Common myeloid progenitor, CD34-positive (primary cell): ENCODE results near the gene TFAP2E.

ENCODE experiments used
- CTCF ChIA-PET: fragments of 350-600 bp; sonication (Branson Sonifier 250); formaldehyde crosslinking; loops from one replicate; lab custom pipeline; 2021; ENCODE audit warnings: antibody characterized with exemption; lab: Charles Lee
- POLR2A ChIA-PET: fragments of 350-600 bp; sonication (Branson Sonifier 250); formaldehyde crosslinking; loops from one replicate; lab custom pipeline; 2021; ENCODE audit warnings: antibody characterized with exemption; lab: Charles Lee
- DNase-seq, 3 donors: peaks; one replicate each; pipeline versions ENCODE4 v3.0.0 to v3.0.0-alpha.2; 2013
- H3K27ac ChIP-seq, 2 experiments: 1 replicate in 1 of 2; 2 replicates in 1 of 2; pipeline ENCODE4 v1.7.0; 2013; ENCODE audit warnings: inconsistent platforms in 2 of 2, low read length in 2 of 2, mild to moderate bottlenecking in 2 of 2, low read depth in 1 of 2, moderate library complexity in 1 of 2; ENCODE audit not compliant: severe bottlenecking in 2 of 2, insufficient read depth in 1 of 2, poor library complexity in 1 of 2
- H3K27me3 ChIP-seq, 5 experiments: replicated peaks in 2 of 5; 1 replicate in 3 of 5; 2 replicates in 2 of 5; pipeline versions ENCODE4 v1.6.1 to v1.7.0; 2013; ENCODE audit warnings: low read length in 4 of 5, mild to moderate bottlenecking in 2 of 5, moderate library complexity in 2 of 5, inconsistent platforms in 1 of 5; ENCODE audit not compliant: insufficient read depth in 5 of 5, control insufficient read depth in 4 of 5
- H3K36me3 ChIP-seq, 4 experiments: 1 replicate in 2 of 4; 2 replicates in 2 of 4; pipeline versions ENCODE4 v1.6.1 to v1.7.0; 2013; ENCODE audit warnings: low read length in 3 of 4, control low read depth in 1 of 4, mild to moderate bottlenecking in 1 of 4; ENCODE audit not compliant: control insufficient read depth in 4 of 4, insufficient read depth in 4 of 4
- H3K4me1 ChIP-seq, 4 experiments: 1 replicate in 3 of 4; 2 replicates in 1 of 4; pipeline versions ENCODE4 v1.6.1 to v1.7.1; 2013; ENCODE audit warnings: low read length in 3 of 4, mild to moderate bottlenecking in 3 of 4, control low read depth in 1 of 4, inconsistent platforms in 1 of 4, moderate library complexity in 1 of 4; ENCODE audit not compliant: control insufficient read depth in 4 of 4, insufficient read depth in 4 of 4; ENCODE audit errors: control extremely low read depth in 1 of 4
- H3K4me3 ChIP-seq, 7 experiments: 1 replicate in 4 of 7; 2 replicates in 3 of 7; pipeline versions ENCODE4 v1.5.1 to v1.7.0; 2013; ENCODE audit warnings: mild to moderate bottlenecking in 7 of 7, low read length in 6 of 7, moderate library complexity in 6 of 7, inconsistent platforms in 2 of 7, low read depth in 2 of 7, control low read depth in 1 of 7; ENCODE audit not compliant: insufficient read depth in 4 of 7, control insufficient read depth in 1 of 7; ENCODE audit errors: extremely low read depth in 1 of 7
- H3K9me3 ChIP-seq, 5 experiments: 1 replicate in 4 of 5; 2 replicates in 1 of 5; pipeline versions ENCODE4 v1.6.1 to v1.7.1; 2013; ENCODE audit warnings: low read length in 4 of 5, mild to moderate bottlenecking in 2 of 5, inconsistent platforms in 1 of 5, low read depth in 1 of 5, moderate library complexity in 1 of 5; ENCODE audit not compliant: control insufficient read depth in 4 of 5, insufficient read depth in 2 of 5; ENCODE audit errors: control extremely low read depth in 1 of 5
- WGBS: methylation state at CpG from one replicate; pipeline ENCODE4 v1.1.5; 2013; ENCODE audit not compliant: insufficient coverage; 5-methylcytosine and 5-hydroxymethylcytosine counted together

Gene TFAP2E

DNA sequence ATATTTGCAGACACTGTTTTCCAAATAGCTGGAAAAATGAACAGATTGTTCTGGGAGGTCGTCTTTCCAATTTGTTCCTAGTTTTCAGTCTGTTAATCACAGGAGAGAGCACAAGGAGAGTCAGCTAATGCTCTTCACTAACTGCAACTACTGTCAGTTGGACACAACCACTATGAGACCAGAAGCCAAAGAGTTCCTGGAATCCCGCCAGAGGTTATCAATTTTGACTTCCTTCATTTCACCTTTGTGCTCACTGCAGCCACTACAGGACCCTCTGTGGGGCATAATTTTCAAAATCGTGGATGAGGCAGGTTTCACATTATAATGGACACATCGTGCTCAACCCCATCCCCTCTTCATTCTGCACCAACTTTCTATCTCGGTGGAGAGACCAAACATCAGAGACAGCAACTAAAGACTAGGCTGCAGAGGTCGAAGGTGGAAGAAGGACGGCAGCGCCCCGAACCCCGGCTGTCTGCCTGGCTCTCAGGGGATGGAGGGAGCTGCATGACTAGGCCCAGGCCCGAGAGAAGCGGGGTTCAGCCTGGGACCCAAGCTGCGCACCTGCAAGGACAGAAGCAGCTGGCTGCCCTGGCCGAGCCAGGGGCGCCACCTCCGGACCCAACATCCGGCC, 16.5 kb upstream of the TFAP2E start:
- 3% methylated on average over 16 of the region's 17 CpGs for WGBS
- Histone ChIP-seq H3K9me3 (no peaks in the 10 kb centered on the region), H3K36me3 (peaks cover 0 to 35% (median 21%) of the 10 kb centered on the region in 4 experiments), H3K4me3 (peak overlapping the region; percentile 82 to 95 (median 87)), H3K27me3 (no peaks in the 10 kb centered on the region), H3K4me1 (peaks cover 8 to 34% (median 31%) of the 10 kb centered on the region in 4 experiments), H3K27ac (peak overlapping the region; percentile 33 to 85)
- peak in 2 of 3 donors; percentile 47 to 65 for DNase-seq
- ChIA-PET POLR2A (interaction anchor here (0.6 kb wide), 2 partner anchors 99 to 150 kb away, joined by 3 read pairs; no protein-coding TSS in a partner anchor), CTCF (interaction anchor here (1.2 to 2.1 kb wide), 3 partner anchors 12 to 105 kb away, joined by 3 to 8 read pairs (median 6); no protein-coding TSS in a partner anchor)

GRCh38 chr1:35557118-35557610, 15.9 kb upstream of the TFAP2E start, which contains the start of gene KIAA0319L:
TSS of gene KIAA0319L (minus strand) at chr1:35557403. CDS start at chr1:35554491, 2,912 bp downstream.
- no peaks in the 10 kb centered on the region for H3K9me3 ChIP-seq
- POLR2A ChIA-PET: interaction anchor here (0.6 kb wide), 2 partner anchors 100 to 150 kb away, joined by 3 read pairs; no protein-coding TSS in a partner anchor
- peak within 1 kb of the TSS; percentile 33 to 85 for H3K27ac ChIP-seq
- H3K4me3 ChIP-seq: peak within 1 kb of the TSS; percentile 82 to 95 (median 87)
- WGBS: 1% methylated on average over 18 of the region's 39 CpGs
- DNase-seq: no peak
- peaks cover 8 to 34% (median 31%) of the 10 kb centered on the region in 4 experiments for H3K4me1 ChIP-seq
- peaks cover 0 to 35% (median 19%) of the 10 kb centered on the region in 4 experiments for H3K36me3 ChIP-seq
- H3K27me3 ChIP-seq: no peaks in the 10 kb centered on the region
- CTCF ChIA-PET: interaction anchor here (0.6 to 2.1 kb wide), 4 partner anchors 11 to 118 kb away, joined by 3 to 8 read pairs (median 3); no protein-coding TSS in a partner anchor

- peaks cover 0 to 36% (median 17%) of the 10 kb centered on the region in 4 experiments for H3K36me3 ChIP-seq
- peak within 1 kb of the TSS; percentile 82 to 95 (median 87) for H3K4me3 ChIP-seq
- peaks cover 8 to 35% (median 35%) of the 10 kb centered on the region in 4 experiments for H3K4me1 ChIP-seq
- WGBS: under 1% methylated on average over 53 of the region's 58 CpGs
- H3K27me3 ChIP-seq: no peaks in the 10 kb centered on the region
- no peaks in the 10 kb centered on the region for H3K9me3 ChIP-seq
- POLR2A ChIA-PET: interaction anchor here (0.7 kb wide), 1 partner anchor 12 kb away, joined by 3 read pairs; no protein-coding TSS in a partner anchor
- CTCF ChIA-PET: interaction anchor here (0.6 to 1.2 kb wide), 4 partner anchors 20 to 118 kb away, joined by 3 read pairs; no protein-coding TSS in a partner anchor
- DNase-seq: peak; percentile 97 to 99 (median 98)
- peak within 1 kb of the TSS; percentile 33 to 85 for H3K27ac ChIP-seq
Observed at GRCh38 chr1:35557611-35558373, 15.3 kb upstream of the TFAP2E start, which contains the start of gene NCDN. TSS of gene NCDN (plus strand) at chr1:35557799. CDS start at chr1:35558191, 392 bp downstream.

DNA sequence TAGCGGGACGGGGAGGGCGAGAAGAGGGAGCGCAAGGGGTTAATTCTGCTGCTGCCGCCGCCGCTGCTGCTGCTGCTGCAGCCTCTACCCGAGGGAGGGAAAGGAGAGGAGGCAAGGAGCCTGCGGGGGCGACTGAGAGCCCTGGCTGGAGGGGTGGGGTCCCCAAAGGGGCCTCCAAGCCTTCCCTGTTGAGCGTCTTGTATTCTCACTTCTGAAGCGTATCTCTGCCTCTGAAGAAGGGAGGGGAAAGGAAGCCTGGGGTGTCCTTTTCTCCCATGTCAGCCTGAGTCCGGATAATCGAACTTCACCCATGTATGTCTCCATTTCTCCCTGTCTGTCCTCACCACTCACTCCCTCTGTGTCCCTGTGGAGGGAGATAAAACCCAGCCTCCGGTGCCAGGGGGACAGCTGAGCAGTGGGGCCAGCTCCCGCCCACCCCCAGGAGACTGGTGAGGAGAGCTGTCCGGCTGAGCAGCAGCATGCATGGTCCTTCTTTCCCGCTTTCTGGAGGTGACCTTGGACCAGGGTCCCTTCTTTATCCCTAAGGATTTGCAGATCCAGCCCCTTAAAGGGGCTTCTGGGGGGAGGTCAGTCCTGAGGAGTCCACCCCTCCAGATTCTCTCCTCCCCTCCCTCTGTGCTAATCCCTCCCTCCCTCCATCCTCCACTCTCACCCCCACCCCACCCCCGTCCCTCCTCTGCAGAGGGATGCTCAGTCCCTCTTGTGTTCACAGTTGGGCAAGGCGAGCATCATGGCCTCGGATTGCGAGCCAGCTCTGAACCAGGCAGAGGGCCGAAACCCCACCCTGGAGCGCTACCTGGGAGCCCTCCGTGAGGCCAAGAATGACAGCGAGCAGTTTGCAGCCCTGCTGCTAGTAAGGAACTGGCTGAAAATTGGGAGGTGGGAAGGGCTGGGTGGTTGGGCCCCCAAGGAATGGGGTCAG, 14.5 kb upstream of the TFAP2E start:
- no peaks in the 10 kb centered on the region for H3K9me3 ChIP-seq
- H3K36me3 ChIP-seq: peaks cover 0 to 39% (median 16%) of the 10 kb centered on the region in 4 experiments
- DNase-seq: peak in 1 of 3 donors; percentile 52
- peaks cover 8 to 43% (median 42%) of the 10 kb centered on the region in 4 experiments for H3K4me1 ChIP-seq
- POLR2A ChIA-PET: no interaction called here
- WGBS: 52% methylated on average over 16 of the region's 26 CpGs
- peak overlapping the region in 1 of 2 experiments; percentile 85 for H3K27ac ChIP-seq
- H3K27me3 ChIP-seq: no peaks in the 10 kb centered on the region
- CTCF ChIA-PET: interaction anchor here (0.9 kb wide), 1 partner anchor 10 kb away, joined by 3 read pairs; no protein-coding TSS in a partner anchor
- H3K4me3 ChIP-seq: peak overlapping the region; percentile 82 to 95 (median 87)

DNA sequence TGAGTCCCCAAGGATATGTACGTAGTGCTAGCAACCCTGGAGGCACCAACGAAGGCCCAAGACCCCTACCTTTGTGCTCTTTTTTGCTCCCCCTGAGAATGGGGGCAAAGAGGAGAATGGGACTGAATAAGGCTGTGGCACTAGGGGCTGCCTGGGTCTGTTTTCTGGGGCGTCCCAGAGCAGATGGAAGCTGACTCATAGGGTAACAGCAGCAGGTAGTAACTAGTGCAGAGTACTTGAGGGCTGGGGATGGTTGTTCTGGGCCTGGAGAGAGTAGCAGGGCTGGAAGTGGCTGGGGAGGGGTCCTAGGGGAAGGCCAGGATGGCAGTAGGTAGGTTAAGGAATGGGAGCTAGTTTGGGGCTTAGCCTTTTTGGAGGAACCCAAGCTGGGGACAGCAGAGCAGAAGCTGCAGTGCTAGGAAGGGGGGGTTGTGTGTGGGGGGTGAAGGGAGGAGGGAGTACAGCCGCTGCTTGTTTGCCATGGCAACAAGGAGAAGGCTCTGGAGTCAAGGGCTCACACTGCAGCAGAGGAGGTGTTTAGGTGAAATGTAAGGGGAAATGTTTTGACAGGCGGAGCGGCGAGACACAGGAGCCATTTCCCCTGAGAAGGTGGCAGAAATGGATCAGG, 13.7 kb upstream of the TFAP2E start:
- H3K9me3 ChIP-seq: no peaks in the 10 kb centered on the region
- WGBS: 83% methylated on average over 7 of the region's 7 CpGs
- H3K27me3 ChIP-seq: no peaks in the 10 kb centered on the region
- H3K4me3 ChIP-seq: no peak overlapping the region
- DNase-seq: peak in 2 of 3 donors; percentile 49 to 61
- no peak overlapping the region for H3K27ac ChIP-seq
- POLR2A ChIA-PET: no interaction called here
- CTCF ChIA-PET: interaction anchor here (0.9 to 1.3 kb wide), 3 partner anchors 10 to 165 kb away, joined by 3 read pairs; no protein-coding TSS in a partner anchor
- peaks cover 8 to 50% (median 43%) of the 10 kb centered on the region in 4 experiments for H3K4me1 ChIP-seq
- H3K36me3 ChIP-seq: peaks cover 0 to 42% (median 14%) of the 10 kb centered on the region in 4 experiments
